ENCODE results near the gene SLC5A7. TPM values are rescaled to one million over a fixed set of nuclear protein-coding genes. Genes with fewer than 3 reads are reported as not detected.

SLC5A7 gene
- total RNA-seq, 1 donor from 2014 or later, result 1.7 TPM

DNA sequence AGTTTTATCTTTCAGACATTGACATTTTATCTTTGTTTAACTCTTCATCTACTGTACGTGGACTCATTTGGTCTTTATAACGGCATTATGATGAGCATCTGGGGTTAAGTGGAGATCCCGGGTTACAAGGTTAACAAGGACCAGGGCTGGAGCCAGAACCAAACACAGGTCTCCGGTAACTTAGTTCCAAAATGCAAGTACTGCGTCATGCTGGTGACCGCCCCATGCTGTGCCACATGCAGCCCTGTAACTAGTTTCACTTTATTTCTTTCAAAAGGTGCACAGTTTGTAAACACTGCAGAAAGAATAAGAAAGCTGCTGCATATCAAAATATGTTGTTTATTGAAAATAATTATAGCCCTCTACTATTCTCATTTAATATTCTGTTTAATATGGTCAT, 3.1 kb downstream of the SLC5A7 start:
- H3K4me1 ChIP-seq, result peaks cover 8% of the 10 kb centered on the region
- TF ChIP-seq, protein P1, sequence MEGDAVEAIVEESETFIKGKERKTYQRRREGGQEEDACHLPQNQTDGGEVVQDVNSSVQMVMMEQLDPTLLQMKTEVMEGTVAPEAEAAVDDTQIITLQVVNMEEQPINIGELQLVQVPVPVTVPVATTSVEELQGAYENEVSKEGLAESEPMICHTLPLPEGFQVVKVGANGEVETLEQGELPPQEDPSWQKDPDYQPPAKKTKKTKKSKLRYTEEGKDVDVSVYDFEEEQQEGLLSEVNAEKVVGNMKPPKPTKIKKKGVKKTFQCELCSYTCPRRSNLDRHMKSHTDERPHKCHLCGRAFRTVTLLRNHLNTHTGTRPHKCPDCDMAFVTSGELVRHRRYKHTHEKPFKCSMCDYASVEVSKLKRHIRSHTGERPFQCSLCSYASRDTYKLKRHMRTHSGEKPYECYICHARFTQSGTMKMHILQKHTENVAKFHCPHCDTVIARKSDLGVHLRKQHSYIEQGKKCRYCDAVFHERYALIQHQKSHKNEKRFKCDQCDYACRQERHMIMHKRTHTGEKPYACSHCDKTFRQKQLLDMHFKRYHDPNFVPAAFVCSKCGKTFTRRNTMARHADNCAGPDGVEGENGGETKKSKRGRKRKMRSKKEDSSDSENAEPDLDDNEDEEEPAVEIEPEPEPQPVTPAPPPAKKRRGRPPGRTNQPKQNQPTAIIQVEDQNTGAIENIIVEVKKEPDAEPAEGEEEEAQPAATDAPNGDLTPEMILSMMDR (IDR thresholded peaks at IDR 0.05), result no peak
- TF ChIP-seq POLR2AphosphoS5 (IDR thresholded peaks at IDR 0.05; ENCODE audit: insufficient read depth in 1 of 2, low read depth in 1 of 2) (no peak), POLR2A (IDR thresholded peaks at IDR 0.05) (no peak)
- no peaks in the 10 kb centered on the region for H3K9me3 ChIP-seq
- H3K36me3 ChIP-seq, result no peaks in the 10 kb centered on the region
- no peak overlapping the region for H3K27ac ChIP-seq
- intact Hi-C loops (cut with DNase I), result no loop called here
- H3K4me3 ChIP-seq, result no peak overlapping the region
- H3K27me3 ChIP-seq, result no peaks in the 10 kb centered on the region
- no peak for DNase-seq (ENCODE audit: extremely low spot score in 2 of 2)

DNA sequence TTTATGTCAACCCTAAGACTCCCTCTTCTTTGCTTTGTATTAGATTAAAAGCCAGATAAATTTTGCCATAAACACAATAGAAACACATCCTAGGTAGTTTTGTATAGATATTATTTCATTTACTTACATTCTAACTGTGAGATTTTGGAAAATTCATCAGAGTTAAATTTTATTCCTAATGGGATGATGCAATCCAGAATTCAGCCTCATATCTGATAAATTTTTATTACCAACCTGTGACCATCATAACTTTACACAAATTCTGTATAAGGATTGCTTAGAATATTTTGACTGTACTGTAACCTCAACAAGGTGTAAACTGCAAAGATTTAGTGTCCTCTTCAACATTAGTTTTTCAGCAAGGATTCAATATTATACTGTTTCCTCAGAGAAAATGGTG, 4.4 kb downstream of the SLC5A7 start:
- H3K27ac ChIP-seq, result no peak overlapping the region
- DNase-seq (ENCODE audit: extremely low spot score in 2 of 2), result no peak
- H3K36me3 ChIP-seq, result no peaks in the 10 kb centered on the region
- no peaks in the 10 kb centered on the region for H3K9me3 ChIP-seq
- no peak overlapping the region for H3K4me3 ChIP-seq
- H3K4me1 ChIP-seq, result peaks cover 8% of the 10 kb centered on the region
- intact Hi-C loops (cut with DNase I), result no loop called here
- no peak for TF ChIP-seq POLR2AphosphoS5 (IDR thresholded peaks at IDR 0.05; ENCODE audit: insufficient read depth in 1 of 2, low read depth in 1 of 2)
- TF ChIP-seq, protein P1 (IDR thresholded peaks at IDR 0.05), result no peak
- TF ChIP-seq POLR2A (IDR thresholded peaks at IDR 0.05), result no peak
- no peaks in the 10 kb centered on the region for H3K27me3 ChIP-seq

DNA sequence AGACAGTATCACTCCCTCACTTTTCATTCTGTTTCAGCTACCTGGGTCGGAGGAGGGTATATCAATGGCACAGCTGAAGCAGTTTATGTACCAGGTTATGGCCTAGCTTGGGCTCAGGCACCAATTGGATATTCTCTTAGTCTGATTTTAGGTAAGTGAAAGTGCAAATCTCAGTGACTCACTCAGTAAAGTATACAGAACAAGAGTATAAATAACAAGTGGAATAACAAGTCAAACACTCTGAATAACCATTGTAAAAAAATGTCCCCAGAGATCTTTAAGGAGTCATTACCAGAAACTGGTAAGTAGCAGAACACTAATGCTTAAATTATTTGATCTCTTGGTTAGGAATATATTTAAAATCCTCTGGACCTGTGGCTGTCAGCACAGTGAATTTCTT, 5.7 kb downstream of the SLC5A7 start:
- intact Hi-C loops (cut with DNase I), result no loop called here
- Histone ChIP-seq H3K4me3 (no peak overlapping the region), H3K36me3 (no peaks in the 10 kb centered on the region), H3K9me3 (no peaks in the 10 kb centered on the region), H3K27ac (no peak overlapping the region), H3K4me1 (no peaks in the 10 kb centered on the region), H3K27me3 (no peaks in the 10 kb centered on the region)
- DNase-seq (ENCODE audit: extremely low spot score in 2 of 2), result no peak
- no peak for TF ChIP-seq POLR2A (IDR thresholded peaks at IDR 0.05)
- TF ChIP-seq, protein P1 (IDR thresholded peaks at IDR 0.05), result no peak
- no peak for TF ChIP-seq POLR2AphosphoS5 (IDR thresholded peaks at IDR 0.05; ENCODE audit: insufficient read depth in 1 of 2, low read depth in 1 of 2)

DNA sequence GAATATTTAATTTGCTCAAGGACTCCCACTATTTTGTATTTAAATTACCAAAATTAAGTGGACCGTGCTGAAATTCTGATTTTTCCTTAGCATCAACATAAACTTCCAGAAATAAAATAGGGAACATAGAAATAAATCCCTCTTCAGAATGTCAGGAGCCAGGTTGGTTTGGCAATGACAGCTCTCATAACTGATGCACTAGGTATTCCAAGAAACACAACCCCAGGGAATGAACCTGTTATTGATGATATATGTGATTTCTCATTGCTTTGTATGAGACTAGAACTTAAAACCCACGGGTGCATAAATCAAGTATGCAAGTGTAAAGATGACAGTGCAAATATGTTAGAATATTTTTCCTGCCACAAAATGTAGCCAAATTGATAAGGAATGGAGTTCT, 12.8 kb downstream of the SLC5A7 start:
- no peak for DNase-seq (ENCODE audit: extremely low spot score in 2 of 2)
- Histone ChIP-seq H3K36me3 (no peaks in the 10 kb centered on the region), H3K9me3 (no peaks in the 10 kb centered on the region), H3K27me3 (no peaks in the 10 kb centered on the region), H3K4me1 (no peaks in the 10 kb centered on the region), H3K27ac (no peak overlapping the region), H3K4me3 (no peak overlapping the region)
- TF ChIP-seq POLR2AphosphoS5 (IDR thresholded peaks at IDR 0.05; ENCODE audit: insufficient read depth in 1 of 2, low read depth in 1 of 2), result no peak
- TF ChIP-seq POLR2A (IDR thresholded peaks at IDR 0.05), result no peak
- TF ChIP-seq, protein P1 (IDR thresholded peaks at IDR 0.05), result no peak
- intact Hi-C loops (cut with DNase I), result no loop called here

DNA sequence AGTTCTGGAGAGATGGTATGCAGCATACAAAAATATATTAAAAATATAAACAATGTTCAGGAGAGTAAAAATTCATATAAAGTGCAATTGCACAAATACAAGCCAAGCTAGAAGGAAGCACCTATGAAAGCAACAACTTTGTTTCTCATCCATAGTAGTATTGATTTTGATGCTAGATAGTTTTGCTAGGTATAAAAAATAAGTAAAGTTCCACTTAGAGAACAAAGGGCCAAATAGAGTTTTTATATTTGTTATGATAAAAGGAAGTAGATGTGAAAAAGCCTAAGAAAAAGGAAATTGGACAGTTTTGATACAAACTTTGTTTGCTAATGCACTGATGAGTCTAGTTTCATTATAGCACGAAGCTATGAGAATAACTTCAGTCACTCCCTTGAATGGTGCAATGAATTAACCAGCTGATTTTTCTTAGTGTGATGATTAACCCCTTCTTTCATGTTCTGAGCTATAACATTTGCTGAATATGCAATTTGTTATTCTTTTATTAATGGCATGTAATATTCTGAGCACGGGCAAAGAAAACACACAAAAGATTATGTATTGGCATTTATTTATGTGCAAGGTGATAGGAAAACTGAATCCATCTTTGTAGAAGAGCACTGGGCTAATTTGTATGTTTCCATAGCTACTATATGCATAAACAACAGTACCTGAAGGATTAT, 24.7 kb downstream of the SLC5A7 start:
- H3K9me3 ChIP-seq, result no peaks in the 10 kb centered on the region
- no peak overlapping the region for H3K27ac ChIP-seq
- no peak overlapping the region for H3K4me3 ChIP-seq
- no peaks in the 10 kb centered on the region for H3K36me3 ChIP-seq
- H3K27me3 ChIP-seq, result no peaks in the 10 kb centered on the region
- intact Hi-C loops (cut with DNase I), result no loop called here
- TF ChIP-seq POLR2A (IDR thresholded peaks at IDR 0.05), result no peak
- no peak for TF ChIP-seq POLR2AphosphoS5 (IDR thresholded peaks at IDR 0.05; ENCODE audit: insufficient read depth in 1 of 2, low read depth in 1 of 2)
- TF ChIP-seq, protein P1 (IDR thresholded peaks at IDR 0.05), result no peak
- no peak for DNase-seq (ENCODE audit: extremely low spot score in 2 of 2)
- H3K4me1 ChIP-seq, result no peaks in the 10 kb centered on the region
